HepG2 (cell line): ENCODE measurements around the gene TST. TPM values are rescaled to one million over a fixed set of nuclear protein-coding genes. Genes with fewer than 3 reads are reported as not detected.

Experiments used
- ATAD3A ChIP-seq: sonication (generic); formaldehyde crosslinking; IDR thresholded peaks from 2 replicates; pipeline ENCODE4 v1.4.0; 2020; ENCODE audit warnings: missing genetic modification reagents
- BHLHE40 ChIP-seq: IDR thresholded peaks from 2 replicates; pipeline ENCODE4 v1.6.1; 2011; ENCODE audit warnings: low read length, improper control_type of control experiment
- HDAC6 ChIP-seq: fragments of 200-600 bp; sonication (generic); IDR thresholded peaks from 2 replicates; pipeline ENCODE4 v1.7.0; 2017; ENCODE audit warnings: mild to moderate bottlenecking, antibody characterized with exemption, low read length, low read depth
- HHEX ChIP-seq: IDR thresholded peaks from 2 replicates; pipeline ENCODE4 v1.6.1; 2016; ENCODE audit warnings: control low read depth
- KAT8 ChIP-seq: IDR thresholded peaks from 2 replicates; pipeline ENCODE4 v1.6.1; 2016; ENCODE audit warnings: missing genetic modification reagents, missing compliant biosample characterization
- MIXL1 ChIP-seq: IDR thresholded peaks from 2 replicates; pipeline ENCODE4 v1.6.1; 2016
- ONECUT2 ChIP-seq: sonication (generic); formaldehyde crosslinking; IDR thresholded peaks from 2 replicates; pipeline ENCODE4 v1.4.0; 2020; ENCODE audit warnings: missing genetic modification reagents
- RXRB ChIP-seq: IDR thresholded peaks from 2 replicates; pipeline ENCODE4 v1.6.1; 2016; ENCODE audit warnings: borderline replicate concordance, missing genetic modification reagents, missing compliant biosample characterization
- SYNCRIP ChIP-seq: fragments of 200-400 bp; formaldehyde crosslinking; IDR thresholded peaks from 2 replicates; pipeline ENCODE4 v1.6.1; 2018; ENCODE audit warnings: mild to moderate bottlenecking, low read depth, low read length; ENCODE audit not compliant: insufficient read depth
- ZBTB39 ChIP-seq: sonication (generic); formaldehyde crosslinking; IDR thresholded peaks from 2 replicates; pipeline ENCODE4 v1.5.0; 2020; ENCODE audit warnings: missing genetic modification reagents
- ZFP36 ChIP-seq: fragments of 150-350 bp; IDR thresholded peaks from 2 replicates; pipeline ENCODE4 v1.6.1; 2018; ENCODE audit warnings: borderline replicate concordance, low read length, low read depth; ENCODE audit not compliant: partially characterized antibody
- ZFP90 ChIP-seq: sonication (generic); formaldehyde crosslinking; IDR thresholded peaks from 2 replicates; pipeline ENCODE4 v1.8.0; 2022; ENCODE audit warnings: missing genetic modification reagents, mild to moderate bottlenecking, inconsistent platforms, borderline replicate concordance
- ZMAT5 ChIP-seq: sonication (generic); formaldehyde crosslinking; IDR thresholded peaks from 2 replicates; pipeline ENCODE4 v1.5.0; 2020; ENCODE audit warnings: mild to moderate bottlenecking, low read depth, missing genetic modification reagents, borderline replicate concordance
- ZNF230 ChIP-seq: sonication (generic); formaldehyde crosslinking; IDR thresholded peaks from 2 replicates; pipeline ENCODE4 v1.4.0; 2020; ENCODE audit warnings: mild to moderate bottlenecking, missing genetic modification reagents
- ZNF549 ChIP-seq: sonication (generic); formaldehyde crosslinking; IDR thresholded peaks from 2 replicates; pipeline ENCODE4 v1.5.0; 2020; ENCODE audit warnings: missing genetic modification reagents
- ZNF558 ChIP-seq: sonication (generic); formaldehyde crosslinking; IDR thresholded peaks from 2 replicates; pipeline ENCODE4 v1.9.0; 2022; ENCODE audit warnings: mild to moderate bottlenecking, missing genetic modification reagents, borderline replicate concordance
- ZNF572 ChIP-seq: sonication (generic); formaldehyde crosslinking; IDR thresholded peaks from 2 replicates; pipeline ENCODE4 v1.5.1; 2020; ENCODE audit warnings: mild to moderate bottlenecking, missing genetic modification reagents
- ZNF619 ChIP-seq: sonication (generic); formaldehyde crosslinking; IDR thresholded peaks from 2 replicates; pipeline ENCODE4 v1.4.0; 2020; ENCODE audit warnings: mild to moderate bottlenecking, missing genetic modification reagents
- ZNF776 ChIP-seq: sonication (generic); formaldehyde crosslinking; IDR thresholded peaks from 2 replicates; pipeline ENCODE4 v1.4.0; 2020; ENCODE audit warnings: mild to moderate bottlenecking, missing genetic modification reagents
- polyA plus RNA-seq, 8 experiments: library from polyadenylated mRNA; depleted of rRNA in 3 of 8; stranded (reverse) in 7 of 8; unstranded in 1 of 8; fragments of >200 nt; fragmentation: Illumina TruSeq in 4 of 8; extraction: Trizol in 4 of 8; gene quantifications; 2 replicates each; pipeline versions ENCODE4 v1.2.1 to v1.2.3, GENCODE V29; 2011 to 2016; ENCODE audit warnings: low read depth in 4 of 8, missing spikeins in 1 of 8, mixed read lengths in 1 of 8; ENCODE audit not compliant: insufficient read depth in 1 of 8
- total RNA-seq, 5 experiments: library from RNA; depleted of rRNA; stranded (reverse); fragments of >200 nt; fragmentation: Illumina TruSeq; extraction: Trizol; gene quantifications; 2 replicates each; pipeline ENCODE4 v1.2.3, GENCODE V29; 2016; ENCODE audit warnings: low read depth in 1 of 5
- TF ChIP-seq, protein P1 (sequence below): sonication (generic); formaldehyde crosslinking; IDR thresholded peaks from 2 replicates; pipeline ENCODE4 v1.4.0; 2020; ENCODE audit warnings: mild to moderate bottlenecking, low read depth, missing genetic modification reagents
- TF ChIP-seq, protein P2 (sequence below): fragments of 450-650 bp; IDR thresholded peaks from 2 replicates; pipeline ENCODE4 v1.6.1; 2016
- TF ChIP-seq, protein P3 (sequence below): IDR thresholded peaks from 2 replicates; pipeline ENCODE4 v1.6.1; 2012; ENCODE audit warnings: low read length, improper control_type of control experiment

Gene TST
- total and polyA plus RNA-seq, 2 of the 13 experiments (the other 11 are each of a cell fraction or from before 2014, with no cell fraction given), result 44.6 to 63.6 TPM

DNA sequence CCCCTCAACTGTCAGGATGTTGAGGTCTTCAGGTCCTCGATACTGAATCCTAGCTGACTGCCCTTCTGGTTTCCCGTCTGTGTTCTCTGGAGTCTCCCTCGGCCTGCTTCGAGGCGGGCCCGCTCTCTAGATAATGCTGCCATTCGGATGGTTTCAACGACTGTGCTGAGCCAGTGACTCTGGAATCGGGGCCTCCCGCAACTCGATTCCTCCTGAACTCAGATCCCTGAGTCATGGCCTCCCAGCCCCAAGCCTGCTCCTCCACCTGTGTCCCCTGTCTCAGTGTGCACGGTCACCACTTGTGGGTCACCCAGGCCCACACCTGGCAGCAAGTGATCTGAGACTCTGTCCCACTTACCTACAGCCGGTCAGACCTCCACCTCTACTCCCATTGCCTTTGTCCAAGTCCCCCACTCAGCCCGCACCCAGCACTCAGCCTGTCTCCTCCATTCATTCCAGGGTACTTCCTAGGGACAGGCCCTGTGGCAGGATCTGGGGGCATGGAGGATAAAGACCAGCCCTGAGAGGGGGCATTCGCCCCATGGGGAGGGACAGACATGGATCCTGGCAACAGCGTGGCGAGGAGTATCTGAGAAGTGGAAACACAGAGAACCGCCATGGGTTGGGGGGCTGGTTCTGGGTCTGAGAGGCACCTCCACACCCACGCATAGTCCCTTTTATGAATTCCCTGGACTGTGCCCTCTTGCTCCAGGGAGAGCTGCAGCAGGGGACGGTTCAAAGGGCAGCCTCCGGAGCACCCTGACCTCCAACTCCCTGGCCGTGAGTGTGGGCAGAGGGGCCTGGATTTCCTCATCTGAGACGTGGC lies 14.6 kb upstream of the TST start (continued):
- no peak for TF ChIP-seq ZMAT5 (CRISPR knock-in tag)
- TF ChIP-seq ZNF572 (CRISPR knock-in tag), result no peak
- TF ChIP-seq, protein P1, sequence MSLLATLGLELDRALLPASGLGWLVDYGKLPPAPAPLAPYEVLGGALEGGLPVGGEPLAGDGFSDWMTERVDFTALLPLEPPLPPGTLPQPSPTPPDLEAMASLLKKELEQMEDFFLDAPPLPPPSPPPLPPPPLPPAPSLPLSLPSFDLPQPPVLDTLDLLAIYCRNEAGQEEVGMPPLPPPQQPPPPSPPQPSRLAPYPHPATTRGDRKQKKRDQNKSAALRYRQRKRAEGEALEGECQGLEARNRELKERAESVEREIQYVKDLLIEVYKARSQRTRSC (CRISPR knock-in tag), result no peak
- TF ChIP-seq, protein P2, sequence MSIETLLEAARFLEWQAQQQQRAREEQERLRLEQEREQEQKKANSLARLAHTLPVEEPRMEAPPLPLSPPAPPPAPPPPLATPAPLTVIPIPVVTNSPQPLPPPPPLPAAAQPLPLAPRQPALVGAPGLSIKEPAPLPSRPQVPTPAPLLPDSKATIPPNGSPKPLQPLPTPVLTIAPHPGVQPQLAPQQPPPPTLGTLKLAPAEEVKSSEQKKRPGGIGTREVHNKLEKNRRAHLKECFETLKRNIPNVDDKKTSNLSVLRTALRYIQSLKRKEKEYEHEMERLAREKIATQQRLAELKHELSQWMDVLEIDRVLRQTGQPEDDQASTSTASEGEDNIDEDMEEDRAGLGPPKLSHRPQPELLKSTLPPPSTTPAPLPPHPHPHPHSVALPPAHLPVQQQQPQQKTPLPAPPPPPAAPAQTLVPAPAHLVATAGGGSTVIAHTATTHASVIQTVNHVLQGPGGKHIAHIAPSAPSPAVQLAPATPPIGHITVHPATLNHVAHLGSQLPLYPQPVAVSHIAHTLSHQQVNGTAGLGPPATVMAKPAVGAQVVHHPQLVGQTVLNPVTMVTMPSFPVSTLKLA, result no peak
- TF ChIP-seq ZNF776, result no peak
- no peak for TF ChIP-seq ONECUT2 (CRISPR knock-in tag)
- TF ChIP-seq ATAD3A (CRISPR knock-in tag), result no peak
- 0 out of 2 replicates have a peak, but pooled peaks have one; percentile 15 for TF ChIP-seq ZNF230
- no peak for TF ChIP-seq SYNCRIP
- TF ChIP-seq RXRB (CRISPR knock-in tag), result peak; percentile 82
- 0 out of 2 replicates have a peak, but pooled peaks have one; percentile 19 for TF ChIP-seq MIXL1 (CRISPR knock-in tag)
- TF ChIP-seq ZNF549, result no peak
- TF ChIP-seq, protein P3, sequence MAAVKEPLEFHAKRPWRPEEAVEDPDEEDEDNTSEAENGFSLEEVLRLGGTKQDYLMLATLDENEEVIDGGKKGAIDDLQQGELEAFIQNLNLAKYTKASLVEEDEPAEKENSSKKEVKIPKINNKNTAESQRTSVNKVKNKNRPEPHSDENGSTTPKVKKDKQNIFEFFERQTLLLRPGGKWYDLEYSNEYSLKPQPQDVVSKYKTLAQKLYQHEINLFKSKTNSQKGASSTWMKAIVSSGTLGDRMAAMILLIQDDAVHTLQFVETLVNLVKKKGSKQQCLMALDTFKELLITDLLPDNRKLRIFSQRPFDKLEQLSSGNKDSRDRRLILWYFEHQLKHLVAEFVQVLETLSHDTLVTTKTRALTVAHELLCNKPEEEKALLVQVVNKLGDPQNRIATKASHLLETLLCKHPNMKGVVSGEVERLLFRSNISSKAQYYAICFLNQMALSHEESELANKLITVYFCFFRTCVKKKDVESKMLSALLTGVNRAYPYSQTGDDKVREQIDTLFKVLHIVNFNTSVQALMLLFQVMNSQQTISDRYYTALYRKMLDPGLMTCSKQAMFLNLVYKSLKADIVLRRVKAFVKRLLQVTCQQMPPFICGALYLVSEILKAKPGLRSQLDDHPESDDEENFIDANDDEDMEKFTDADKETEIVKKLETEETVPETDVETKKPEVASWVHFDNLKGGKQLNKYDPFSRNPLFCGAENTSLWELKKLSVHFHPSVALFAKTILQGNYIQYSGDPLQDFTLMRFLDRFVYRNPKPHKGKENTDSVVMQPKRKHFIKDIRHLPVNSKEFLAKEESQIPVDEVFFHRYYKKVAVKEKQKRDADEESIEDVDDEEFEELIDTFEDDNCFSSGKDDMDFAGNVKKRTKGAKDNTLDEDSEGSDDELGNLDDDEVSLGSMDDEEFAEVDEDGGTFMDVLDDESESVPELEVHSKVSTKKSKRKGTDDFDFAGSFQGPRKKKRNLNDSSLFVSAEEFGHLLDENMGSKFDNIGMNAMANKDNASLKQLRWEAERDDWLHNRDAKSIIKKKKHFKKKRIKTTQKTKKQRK, result no peak
- no peak for TF ChIP-seq ZBTB39 (CRISPR knock-in tag)
- TF ChIP-seq HHEX (CRISPR knock-in tag), result no peak
- no peak for TF ChIP-seq BHLHE40
- TF ChIP-seq HDAC6, result no peak
- TF ChIP-seq ZFP36, result no peak
- 0 out of 2 replicates have a peak, but pooled peaks have one; percentile 57 for TF ChIP-seq KAT8 (CRISPR knock-in tag)
- no peak for TF ChIP-seq ZFP90
- peak; percentile 79; the same call in 1 of the 2 replicates for TF ChIP-seq ZNF558 (CRISPR knock-in tag)
- TF ChIP-seq ZNF619, result peak; percentile 87; the same call in 1 of the 2 replicates
